ENCODE data around the gene NABP2. TPM values are rescaled to one million over a fixed set of nuclear protein-coding genes. Genes with fewer than 3 reads are reported as not detected.

Gene NABP2
- total RNA-seq, 1 donor from 2014 or later = 17.8 TPM

- DNase-seq (ENCODE audit: low read depth) = no peak
These were observed 54.8 kb downstream of the NABP2 start for GRCh38 chr12:56278905-56279304.

Other genes with a start within 250 kb of the NABP2 start
- 9.6 and 17.2 TPM in 2 replicates for gene SUOX, start 227.1 kb upstream of the NABP2 start, total RNA-seq
- 1.9 and 3.7 TPM in 2 replicates for gene IKZF4, start 203.3 kb upstream of the NABP2 start, total RNA-seq
- 119 and 710 TPM in 2 replicates for gene RPS26, start 182.4 kb upstream of the NABP2 start, total RNA-seq
- gene ERBB3, start 144.2 kb upstream of the NABP2 start, total RNA-seq = 5.1 and 19.4 TPM in 2 replicates
- gene PA2G4, start 119.8 kb upstream of the NABP2 start, total RNA-seq = 148 and 159 TPM in 2 replicates
- 1,963 and 2,452 TPM in 2 replicates for gene RPL41, start 107.7 kb upstream of the NABP2 start, total RNA-seq
- 3.6 and 3.7 TPM in 2 replicates for gene ZC3H10, start 106.1 kb upstream of the NABP2 start, total RNA-seq
- gene ESYT1, start 96.1 kb upstream of the NABP2 start, total RNA-seq = 347 and 558 TPM in 2 replicates
- gene MYL6B, start 71.8 kb upstream of the NABP2 start, total RNA-seq = 57.8 and 70.2 TPM in 2 replicates
- 2,255 and 3,927 TPM in 2 replicates for gene MYL6, start 66.0 kb upstream of the NABP2 start, total RNA-seq
- 17.4 and 61.2 TPM in 2 replicates for gene SMARCC2, start 34.9 kb upstream of the NABP2 start, total RNA-seq
- gene RNF41, start 2.4 kb upstream of the NABP2 start, total RNA-seq = 84.4 and 140 TPM in 2 replicates
- gene SLC39A5, start 5.7 kb downstream of the NABP2 start, total RNA-seq = 0.20 TPM in 1 of 2 replicates, not detected in the other
- gene ANKRD52, start 34.0 kb downstream of the NABP2 start, total RNA-seq = 27.8 and 76.4 TPM in 2 replicates
- 7.5 and 11.2 TPM in 2 replicates for gene COQ10A, start 42.6 kb downstream of the NABP2 start, total RNA-seq
- 141 and 259 TPM in 2 replicates for gene CS, start 76.0 kb downstream of the NABP2 start, total RNA-seq
- 91.2 and 137 TPM in 2 replicates for gene CNPY2, start 91.6 kb downstream of the NABP2 start, total RNA-seq
- 5.6 and 22.7 TPM in 2 replicates for gene PAN2, start 109.7 kb downstream of the NABP2 start, total RNA-seq
- 1.7 and 25.2 TPM in 2 replicates for gene IL23A, start 114.5 kb downstream of the NABP2 start, total RNA-seq
- 141 and 200 TPM in 2 replicates for gene STAT2, start 135.8 kb downstream of the NABP2 start, total RNA-seq
- not detected in 2 replicates for gene APOF, start 138.5 kb downstream of the NABP2 start, total RNA-seq
- 5.2 and 8.7 TPM in 2 replicates for gene TIMELESS, start 225.1 kb downstream of the NABP2 start, total RNA-seq
- gene MIP, start 230.3 kb downstream of the NABP2 start, total RNA-seq = 0.15 TPM in 1 of 2 replicates, not detected in the other
- gene SPRYD4, start 244.2 kb downstream of the NABP2 start, total RNA-seq = 1.0 and 1.5 TPM in 2 replicates

All from renal cortical epithelial cell (primary cell).